Dermis blood vessel endothelial cell (primary cell): Measurements from ENCODE around the gene PPP1CA. TPM values are rescaled to one million over a fixed set of nuclear protein-coding genes. Genes with fewer than 3 reads are reported as not detected.
"Not testable (repeated sequence)": the region's sequence is repeated elsewhere in the genome, so short reads cannot be mapped to it uniquely, and the experiment has no call there.

ENCODE experiments used
- DNase-seq: peaks from one replicate; pipeline ENCODE4 v3.0.0; 2010
- total RNA-seq: library from RNA; depleted of rRNA; stranded (reverse); fragments of >200 nt; gene quantifications from 2 replicates; pipeline ENCODE4 v1.2.3, GENCODE V29; 2014

PPP1CA gene
- total RNA-seq, 1 donor from 2014 or later, result 318 TPM

GRCh38 chr11:67434395-67434881 lies 32.8 kb upstream of the PPP1CA start:
- no peak for DNase-seq

GRCh38 chr11:67433536-67434394 lies 32.1 kb upstream of the PPP1CA start:
- DNase-seq, result no peak

- no peak for DNase-seq
Observed at GRCh38 chr11:67432655-67433349, 31.1 kb upstream of the PPP1CA start.

GRCh38 chr11:67431346-67432249 lies 29.9 kb upstream of the PPP1CA start:
- DNase-seq, result no peak

GRCh38 chr11:67429722-67430121 lies 28.1 kb upstream of the PPP1CA start:
- no peak for DNase-seq

- no peak for DNase-seq
Observed at GRCh38 chr11:67429038-67429668, 27.5 kb upstream of the PPP1CA start.

- DNase-seq, result peak; percentile 99
Observed at GRCh38 chr11:67428052-67429001, 26.7 kb upstream of the PPP1CA start, which contains the start of gene RPS6KB2. Gene RPS6KB2, plus strand, starts transcription at chr11:67428494. Its CDS starts 52 bp downstream, at chr11:67428546.

- not testable (repeated sequence) for DNase-seq
Observed at GRCh38 chr11:67427364-67427859, 25.8 kb upstream of the PPP1CA start.

GRCh38 chr11:67423891-67424613 lies 22.4 kb upstream of the PPP1CA start:
- no peak for DNase-seq

GRCh38 chr11:67423466-67423865 lies 21.8 kb upstream of the PPP1CA start:
- DNase-seq, result no peak

- DNase-seq, result no peak
Observed at GRCh38 chr11:67422891-67423290, 21.2 kb upstream of the PPP1CA start.

- DNase-seq, result no peak
Observed at GRCh38 chr11:67421430-67422031, 19.9 kb upstream of the PPP1CA start.

GRCh38 chr11:67420646-67421429 lies 19.2 kb upstream of the PPP1CA start:
- DNase-seq, result peak; percentile 93

GRCh38 chr11:67420147-67420645 lies 18.5 kb upstream of the PPP1CA start:
- DNase-seq, result no peak

GRCh38 chr11:67419325-67420049 lies 17.8 kb upstream of the PPP1CA start:
- DNase-seq, result no peak

- no peak for DNase-seq
Observed at GRCh38 chr11:67418476-67419281, 17.0 kb upstream of the PPP1CA start.

GRCh38 chr11:67417425-67417824 lies 15.8 kb upstream of the PPP1CA start:
- DNase-seq, result no peak
